ENCODE results near the gene OR6X1.

The OR6X1 gene, protein sequence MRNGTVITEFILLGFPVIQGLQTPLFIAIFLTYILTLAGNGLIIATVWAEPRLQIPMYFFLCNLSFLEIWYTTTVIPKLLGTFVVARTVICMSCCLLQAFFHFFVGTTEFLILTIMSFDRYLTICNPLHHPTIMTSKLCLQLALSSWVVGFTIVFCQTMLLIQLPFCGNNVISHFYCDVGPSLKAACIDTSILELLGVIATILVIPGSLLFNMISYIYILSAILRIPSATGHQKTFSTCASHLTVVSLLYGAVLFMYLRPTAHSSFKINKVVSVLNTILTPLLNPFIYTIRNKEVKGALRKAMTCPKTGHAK

GRCh38 chr11:123754101-123754568 lies at the start of gene OR6X1:
OR6X1 (minus strand) TSS chr11:123754518; CDS start chr11:123754518, 0 bp downstream.
- DNase-seq (ENCODE audit: low spot score): no peak

- no peak for DNase-seq (ENCODE audit: low spot score)
Observed at GRCh38 chr11:123801765-123802164, 47.4 kb upstream of the OR6X1 start.

- DNase-seq (ENCODE audit: low spot score): no peak
Observed at GRCh38 chr11:123800036-123800435, 45.7 kb upstream of the OR6X1 start.

DNA sequence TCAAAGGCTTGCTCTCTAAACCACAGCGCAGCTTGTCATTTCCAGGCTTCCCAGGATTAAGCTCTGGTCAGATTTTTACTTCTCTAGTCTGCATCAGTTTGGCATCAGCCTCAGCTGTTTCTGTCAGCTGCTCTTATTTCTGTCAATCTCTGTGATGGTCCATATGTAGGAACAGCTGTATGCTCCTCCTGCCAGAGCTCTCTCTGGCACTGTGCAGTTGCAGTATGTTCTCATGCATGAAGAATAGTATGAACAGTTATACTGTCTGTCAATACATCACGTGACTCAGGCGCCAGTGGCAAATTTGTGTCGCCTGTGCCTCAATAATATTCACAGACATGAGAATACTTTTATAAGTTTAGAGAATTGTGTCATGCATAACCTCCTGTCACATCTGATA lies 45.1 kb upstream of the OR6X1 start:
- no peak for DNase-seq (ENCODE audit: low spot score)

GRCh38 chr11:123798513-123799252 lies 44.4 kb upstream of the OR6X1 start:
- no peak for DNase-seq (ENCODE audit: low spot score)

DNA sequence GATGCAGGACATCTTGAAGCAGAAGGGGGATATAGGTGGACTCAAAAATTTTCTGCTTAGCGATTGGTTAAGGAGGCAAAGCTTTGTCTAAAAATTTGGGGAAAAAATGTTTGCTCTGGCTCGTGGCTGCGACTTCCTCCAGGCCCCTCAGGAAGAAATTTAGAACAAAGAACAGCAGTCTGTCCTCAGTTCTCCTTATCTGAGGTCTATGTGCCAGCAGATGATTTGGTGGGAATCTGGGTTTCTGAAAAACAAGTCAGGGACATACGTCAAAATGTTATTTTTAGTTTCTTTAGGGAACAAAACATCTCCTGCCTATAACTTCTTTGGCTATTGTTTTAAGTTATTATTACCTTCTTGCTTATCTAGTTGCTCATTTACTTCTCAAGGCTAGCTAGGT lies 43.8 kb upstream of the OR6X1 start:
- no peak for DNase-seq (ENCODE audit: low spot score)

DNA sequence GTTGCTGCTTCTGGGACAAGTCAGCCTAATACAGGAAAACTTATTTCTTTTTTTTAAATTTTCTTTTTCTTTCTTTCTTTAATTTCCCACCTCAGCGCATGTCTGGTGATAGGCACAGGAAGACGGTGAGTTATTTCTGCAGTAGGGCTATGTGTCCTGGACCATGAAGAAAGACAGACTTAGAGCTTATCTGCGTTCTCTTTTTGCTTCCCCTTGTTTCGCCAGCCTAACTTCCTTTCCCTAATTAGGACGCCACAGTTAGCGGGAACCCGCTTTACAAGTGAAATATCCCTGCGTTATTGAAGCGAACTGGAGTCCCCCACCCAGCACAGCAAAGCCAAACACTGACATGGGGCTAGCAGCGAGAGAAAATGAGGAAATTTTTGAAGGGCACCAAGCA lies 43.2 kb upstream of the OR6X1 start:
- DNase-seq (ENCODE audit: low spot score): no peak

GRCh38 chr11:123797114-123797513 lies 42.8 kb upstream of the OR6X1 start:
- DNase-seq (ENCODE audit: low spot score): no peak

- no peak for DNase-seq (ENCODE audit: low spot score)
Observed at GRCh38 chr11:123796226-123796625, 41.9 kb upstream of the OR6X1 start.

DNA sequence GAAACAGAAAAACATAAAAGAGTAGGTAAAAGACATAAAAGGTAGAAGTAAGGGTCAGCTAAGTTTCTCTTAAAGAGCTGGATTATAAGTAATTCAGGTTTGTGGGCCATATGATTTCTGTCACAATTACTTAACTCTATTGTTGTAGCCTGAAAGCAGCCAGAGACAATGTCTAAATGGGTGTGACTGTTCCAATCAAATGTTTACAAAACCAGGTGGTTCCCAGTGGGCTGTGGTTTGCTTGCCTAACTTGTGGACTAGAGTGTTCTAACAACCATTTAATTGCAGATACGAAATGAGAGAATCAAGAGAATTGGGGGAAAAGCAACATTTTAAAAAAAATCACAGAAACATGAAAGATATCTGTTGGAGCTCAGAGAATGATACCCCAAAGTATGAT lies 29.2 kb upstream of the OR6X1 start:
- DNase-seq (ENCODE audit: low spot score): no peak

- no peak for DNase-seq (ENCODE audit: low spot score)
Observed at GRCh38 chr11:123778511-123778910, 24.2 kb upstream of the OR6X1 start.

DNA sequence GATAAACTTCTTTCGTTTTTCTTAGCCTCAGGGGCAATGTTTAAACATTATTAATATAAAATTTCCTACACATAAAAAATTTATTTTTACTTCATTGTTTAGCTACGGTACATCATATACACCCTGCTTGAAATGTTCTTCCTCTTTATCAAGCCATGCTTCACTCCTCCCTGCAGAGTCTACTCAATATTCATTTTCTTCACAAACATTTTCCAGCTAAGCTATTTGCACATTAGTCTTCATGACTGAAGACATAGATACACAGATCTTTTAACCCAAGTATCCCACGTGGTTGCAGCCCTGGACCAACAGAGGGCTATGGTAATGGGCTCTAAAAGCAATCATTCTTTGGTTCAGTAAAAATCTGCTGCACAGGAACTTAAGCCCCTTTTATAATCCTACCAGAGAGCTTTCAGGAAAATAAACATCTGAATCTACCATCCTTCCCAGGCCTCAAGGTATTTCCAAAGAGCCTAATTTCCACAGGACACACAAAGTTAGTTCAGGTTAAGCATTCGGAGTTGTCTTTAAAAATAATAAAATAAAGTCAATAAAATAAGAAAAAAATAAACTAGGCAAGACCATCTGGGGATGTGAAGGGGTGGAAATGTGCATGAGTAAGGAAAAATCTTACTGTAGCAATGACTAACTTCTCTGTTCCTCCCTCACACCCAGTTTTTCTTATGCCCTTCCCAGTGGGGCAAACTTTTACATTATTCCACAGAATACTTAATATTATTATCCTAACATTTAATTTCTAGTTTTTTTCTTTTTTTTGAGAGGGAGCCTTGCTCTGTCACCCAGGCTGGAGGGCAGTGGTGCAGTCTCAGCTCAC lies 21.6 kb upstream of the OR6X1 start:
- DNase-seq (ENCODE audit: low spot score): no peak

GRCh38 chr11:123775289-123775688 lies 21.0 kb upstream of the OR6X1 start:
- no peak for DNase-seq (ENCODE audit: low spot score)

- DNase-seq (ENCODE audit: low spot score): no peak
Observed at GRCh38 chr11:123773959-123774358, 19.6 kb upstream of the OR6X1 start.

GRCh38 chr11:123773026-123773425 lies 18.7 kb upstream of the OR6X1 start:
- no peak for DNase-seq (ENCODE audit: low spot score)

DNA sequence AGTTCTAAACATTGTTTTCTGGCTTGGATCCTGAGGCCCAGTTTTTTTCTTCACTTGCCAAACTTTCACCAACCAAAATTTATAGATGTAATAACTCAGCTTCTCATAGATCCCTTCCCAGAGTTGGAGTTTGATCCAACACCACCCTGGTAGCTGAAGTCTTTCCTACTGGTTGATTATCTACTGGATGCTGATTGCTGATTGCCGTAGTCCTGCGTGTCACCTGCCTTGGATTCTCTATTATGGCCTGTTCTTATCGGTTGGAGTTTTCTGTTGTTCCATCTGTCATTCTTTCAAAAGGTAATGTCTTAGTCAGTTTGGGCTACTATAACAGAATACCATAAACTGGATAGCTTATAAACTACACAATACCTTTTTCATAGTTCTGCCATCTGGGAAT lies 17.3 kb upstream of the OR6X1 start:
- DNase-seq (ENCODE audit: low spot score): no peak

GRCh38 chr11:123770712-123771111 lies 16.4 kb upstream of the OR6X1 start:
- DNase-seq (ENCODE audit: low spot score): no peak

GRCh38 chr11:123765601-123766000 lies 11.3 kb upstream of the OR6X1 start:
- DNase-seq (ENCODE audit: low spot score): no peak

GRCh38 chr11:123762422-123762821 lies 8.1 kb upstream of the OR6X1 start:
- no peak for DNase-seq (ENCODE audit: low spot score)

DNA sequence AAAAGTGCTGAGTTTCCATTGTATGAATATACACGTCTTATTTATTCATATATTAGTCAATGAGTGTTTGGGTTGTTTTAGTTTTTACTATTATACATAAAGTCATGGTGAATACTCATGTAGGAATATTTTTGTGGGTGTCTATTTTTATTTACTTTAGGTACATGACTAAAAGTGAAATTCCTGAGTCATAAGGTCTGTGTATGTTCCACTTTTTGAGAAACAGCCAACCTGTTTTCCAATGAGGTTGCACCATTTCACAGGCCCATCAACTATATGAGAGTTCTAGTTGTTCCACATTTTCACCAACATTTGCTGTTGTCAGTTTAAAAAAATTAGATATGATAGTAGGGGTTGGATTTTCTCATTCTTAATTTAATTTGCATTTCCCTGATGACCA lies 6.6 kb upstream of the OR6X1 start:
- no peak for DNase-seq (ENCODE audit: low spot score)

- no peak for DNase-seq (ENCODE audit: low spot score)
Observed at GRCh38 chr11:123757976-123758375, 3.7 kb upstream of the OR6X1 start.

- no peak for DNase-seq (ENCODE audit: low spot score)
Observed at GRCh38 chr11:123755813-123756212, 1.5 kb upstream of the OR6X1 start.

- DNase-seq (ENCODE audit: low spot score): no peak
Observed at GRCh38 chr11:123755344-123755743, 1.0 kb upstream of the OR6X1 start.
